ENCODE measurements around the gene ASTN2.
A peak's percentile ranks its signal among the peaks of the same experiment; 100 is the strongest.

DNA sequence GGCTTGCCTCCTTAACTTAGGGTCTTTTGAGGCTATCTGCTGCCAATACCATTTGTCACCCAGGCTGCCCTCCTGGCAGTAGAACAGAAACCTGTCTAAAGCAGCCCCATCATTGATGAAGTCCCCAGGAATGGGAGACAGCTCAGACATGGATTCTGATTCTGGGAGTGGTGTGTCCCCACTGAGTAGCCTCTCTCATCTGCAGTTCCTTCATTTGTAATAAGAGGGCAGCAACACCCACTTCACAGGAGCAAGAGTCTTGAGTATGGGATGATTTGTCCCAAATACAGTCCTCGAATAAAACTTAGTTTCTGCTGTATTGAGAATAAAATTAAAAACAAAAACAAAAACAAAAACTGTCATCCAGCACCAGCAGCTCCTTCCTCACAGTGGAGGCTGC lies 167.6 kb downstream of the ASTN2 start:
- no peak for TF ChIP-seq POLR2A (IDR thresholded peaks at IDR 0.05)
- TF ChIP-seq, protein P1, sequence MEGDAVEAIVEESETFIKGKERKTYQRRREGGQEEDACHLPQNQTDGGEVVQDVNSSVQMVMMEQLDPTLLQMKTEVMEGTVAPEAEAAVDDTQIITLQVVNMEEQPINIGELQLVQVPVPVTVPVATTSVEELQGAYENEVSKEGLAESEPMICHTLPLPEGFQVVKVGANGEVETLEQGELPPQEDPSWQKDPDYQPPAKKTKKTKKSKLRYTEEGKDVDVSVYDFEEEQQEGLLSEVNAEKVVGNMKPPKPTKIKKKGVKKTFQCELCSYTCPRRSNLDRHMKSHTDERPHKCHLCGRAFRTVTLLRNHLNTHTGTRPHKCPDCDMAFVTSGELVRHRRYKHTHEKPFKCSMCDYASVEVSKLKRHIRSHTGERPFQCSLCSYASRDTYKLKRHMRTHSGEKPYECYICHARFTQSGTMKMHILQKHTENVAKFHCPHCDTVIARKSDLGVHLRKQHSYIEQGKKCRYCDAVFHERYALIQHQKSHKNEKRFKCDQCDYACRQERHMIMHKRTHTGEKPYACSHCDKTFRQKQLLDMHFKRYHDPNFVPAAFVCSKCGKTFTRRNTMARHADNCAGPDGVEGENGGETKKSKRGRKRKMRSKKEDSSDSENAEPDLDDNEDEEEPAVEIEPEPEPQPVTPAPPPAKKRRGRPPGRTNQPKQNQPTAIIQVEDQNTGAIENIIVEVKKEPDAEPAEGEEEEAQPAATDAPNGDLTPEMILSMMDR (IDR thresholded peaks at IDR 0.05 in 8 of 11, conservative IDR thresholded peaks at IDR 0.05 in 3 of 11) = peak in 3 of 11 experiments; percentile 14 to 42 (median 29)
- no peak for TF ChIP-seq POLR2AphosphoS5 (IDR thresholded peaks at IDR 0.05)

Measured in spleen (tissue), 7 donors.